Nucleus accumbens (tissue), 56 donors: ENCODE measurements around the gene CHD3.

Experiments used
- DNase-seq, 56 donors: peaks; one replicate each; lab custom pipeline; 2025; lab: John Stamatoyannopoulos, UW

The CHD3 gene

GRCh38 chr17:7849130-7849750 lies 39.3 kb upstream of the CHD3 start:
- no peak for DNase-seq

- no peak for DNase-seq
Observed at GRCh38 chr17:7849751-7850504, 38.7 kb upstream of the CHD3 start.

GRCh38 chr17:7850701-7851437 lies 37.7 kb upstream of the CHD3 start:
- no peak for DNase-seq

- peak in 52 of 56 donors; percentile 45 to 91 (median 80) for DNase-seq
Observed at GRCh38 chr17:7851438-7852261, 36.9 kb upstream of the CHD3 start.

GRCh38 chr17:7852262-7852670 lies 36.3 kb upstream of the CHD3 start:
- no peak for DNase-seq

- no peak for DNase-seq
Observed at GRCh38 chr17:7852919-7853690, 35.5 kb upstream of the CHD3 start.

GRCh38 chr17:7853691-7854038 lies 34.9 kb upstream of the CHD3 start:
- no peak for DNase-seq

GRCh38 chr17:7854078-7854777 lies 34.4 kb upstream of the CHD3 start:
- no peak for DNase-seq

GRCh38 chr17:7854851-7855659 lies 33.5 kb upstream of the CHD3 start, which contains the start of gene TMEM88:
TMEM88 (plus strand) TSS chr17:7855066; CDS start chr17:7855075, 9 bp downstream.
- DNase-seq, result no peak

- DNase-seq, result no peak
Observed at GRCh38 chr17:7855660-7856010, 33.0 kb upstream of the CHD3 start.

- DNase-seq, result peak in 1 of 56 donors; percentile 50
Observed at GRCh38 chr17:7856011-7856810, 32.4 kb upstream of the CHD3 start.

- peak; percentile 78 to 100 (median 98) for DNase-seq
Observed at GRCh38 chr17:7856811-7857712, 31.5 kb upstream of the CHD3 start, which contains the start of gene NAA38. NAA38 (minus strand) TSS chr17:7857559; CDS start chr17:7857463, 96 bp downstream.

- DNase-seq, result peak in 54 of 56 donors; percentile 72 to 96 (median 90)
Observed at GRCh38 chr17:7857713-7858521, 30.7 kb upstream of the CHD3 start, which contains the start of gene CYB5D1. CYB5D1 (plus strand) TSS chr17:7858003; CDS start chr17:7858135, 132 bp downstream.

GRCh38 chr17:7858522-7858810 lies 30.1 kb upstream of the CHD3 start:
- DNase-seq, result peak in 3 of 56 donors; percentile 53 to 66 (median 58)

- DNase-seq, result no peak
Observed at GRCh38 chr17:7859028-7859427, 29.6 kb upstream of the CHD3 start.
